ENCODE data around the gene GATD1. TPM values are rescaled to one million over a fixed set of nuclear protein-coding genes. Genes with fewer than 3 reads are reported as not detected.

GATD1 gene
- total RNA-seq, 1 donor from 2014 or later = 52.3 TPM

DNA sequence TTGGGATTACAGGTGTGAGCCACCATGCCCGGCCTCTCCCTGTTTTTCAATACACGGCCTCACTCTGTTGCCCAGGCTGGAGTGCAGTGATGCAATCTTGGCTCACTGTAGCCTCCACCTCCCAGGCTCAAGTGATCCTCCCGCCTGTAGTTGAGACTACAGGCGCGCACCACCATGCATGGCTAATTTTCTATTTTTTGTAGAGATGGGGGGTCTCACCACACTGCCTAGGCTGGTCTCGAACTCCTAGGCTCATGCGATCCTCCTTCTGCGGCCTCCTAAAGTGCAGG is 11.5 kb downstream of the GATD1 start:
- no peak overlapping the region for H3K4me3 Mint-ChIP-seq (ENCODE audit: unreplicated experiment)
- H3K27ac Mint-ChIP-seq (ENCODE audit: unreplicated experiment) = no peak overlapping the region

DNA sequence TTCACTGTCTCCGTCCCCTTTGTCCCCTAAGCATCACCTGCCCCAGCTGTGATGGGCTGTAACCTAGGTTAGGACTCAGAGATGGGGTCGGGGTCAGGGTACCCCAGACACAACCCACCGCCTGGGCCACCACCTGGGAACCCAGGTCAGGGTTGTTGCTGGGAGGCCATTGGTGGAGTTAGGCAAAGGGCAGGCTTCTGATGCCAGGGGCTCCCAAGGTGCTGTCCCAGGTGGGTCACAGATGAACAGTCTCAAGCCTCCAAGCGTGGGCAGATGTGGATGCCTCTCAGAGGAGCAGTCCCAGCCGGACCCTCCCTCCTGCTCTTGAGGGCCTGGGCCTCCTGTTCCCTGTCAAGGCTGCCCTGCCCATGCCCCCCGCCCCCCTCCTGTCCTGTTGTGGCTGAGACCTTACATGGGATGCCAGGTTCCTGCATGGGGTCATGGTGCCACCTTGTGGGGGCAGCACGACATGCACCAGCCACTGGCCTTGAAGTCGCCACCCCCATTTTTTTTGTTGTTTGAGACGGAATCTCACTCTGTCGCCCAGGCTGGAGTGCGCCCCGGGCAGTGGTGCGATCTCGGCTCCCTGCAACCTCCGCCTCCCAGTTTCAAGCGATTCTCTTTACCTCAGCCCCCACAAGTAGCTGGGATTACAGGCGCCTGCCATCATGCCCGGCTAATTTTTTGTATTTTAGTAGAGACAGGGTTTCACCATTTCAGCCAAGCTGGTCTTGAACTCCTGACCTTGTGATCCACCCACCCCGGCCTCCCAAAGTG is 12.1 kb downstream of the GATD1 start:
- DNase-seq (ENCODE audit: low spot score) = no peak
- peaks cover 12% of the 10 kb centered on the region for H3K36me3 Mint-ChIP-seq (ENCODE audit: low read depth)
- H3K9me3 Mint-ChIP-seq (ENCODE audit: low read depth) = no peaks in the 10 kb centered on the region
- peaks cover 7% of the 10 kb centered on the region for H3K4me1 Mint-ChIP-seq (ENCODE audit: low read depth)
- H3K27me3 Mint-ChIP-seq (ENCODE audit: low read depth) = no peaks in the 10 kb centered on the region
- H3K27ac Mint-ChIP-seq (ENCODE audit: unreplicated experiment) = no peak overlapping the region
- TF ChIP-seq CTCF (IDR thresholded peaks at IDR 0.05) = peak; percentile 75
- no peak overlapping the region for H3K4me3 Mint-ChIP-seq (ENCODE audit: unreplicated experiment)

More for the DNA sequence above, 11.5 kb downstream of the GATD1 start:
- Mint-ChIP-seq H3K36me3 (ENCODE audit: low read depth) (peaks cover 11% of the 10 kb centered on the region), H3K4me1 (ENCODE audit: low read depth) (peaks cover 7% of the 10 kb centered on the region), H3K27me3 (ENCODE audit: low read depth) (no peaks in the 10 kb centered on the region), H3K9me3 (ENCODE audit: low read depth) (no peaks in the 10 kb centered on the region)
- TF ChIP-seq CTCF (IDR thresholded peaks at IDR 0.05) = no peak
- no peak for DNase-seq (ENCODE audit: low spot score)

- H3K36me3 Mint-ChIP-seq (ENCODE audit: low read depth) = peaks cover 15% of the 10 kb centered on the region
- no peaks in the 10 kb centered on the region for H3K27me3 Mint-ChIP-seq (ENCODE audit: low read depth)
- H3K4me3 Mint-ChIP-seq (ENCODE audit: unreplicated experiment) = no peak overlapping the region
- H3K9me3 Mint-ChIP-seq (ENCODE audit: low read depth) = no peaks in the 10 kb centered on the region
- peaks cover 7% of the 10 kb centered on the region for H3K4me1 Mint-ChIP-seq (ENCODE audit: low read depth)
- DNase-seq (ENCODE audit: low spot score) = no peak
- H3K27ac Mint-ChIP-seq (ENCODE audit: unreplicated experiment) = no peak overlapping the region
- no peak for TF ChIP-seq CTCF (IDR thresholded peaks at IDR 0.05)
Observed at GRCh38 chr11:764322-765024, 12.8 kb downstream of the GATD1 start.

DNA sequence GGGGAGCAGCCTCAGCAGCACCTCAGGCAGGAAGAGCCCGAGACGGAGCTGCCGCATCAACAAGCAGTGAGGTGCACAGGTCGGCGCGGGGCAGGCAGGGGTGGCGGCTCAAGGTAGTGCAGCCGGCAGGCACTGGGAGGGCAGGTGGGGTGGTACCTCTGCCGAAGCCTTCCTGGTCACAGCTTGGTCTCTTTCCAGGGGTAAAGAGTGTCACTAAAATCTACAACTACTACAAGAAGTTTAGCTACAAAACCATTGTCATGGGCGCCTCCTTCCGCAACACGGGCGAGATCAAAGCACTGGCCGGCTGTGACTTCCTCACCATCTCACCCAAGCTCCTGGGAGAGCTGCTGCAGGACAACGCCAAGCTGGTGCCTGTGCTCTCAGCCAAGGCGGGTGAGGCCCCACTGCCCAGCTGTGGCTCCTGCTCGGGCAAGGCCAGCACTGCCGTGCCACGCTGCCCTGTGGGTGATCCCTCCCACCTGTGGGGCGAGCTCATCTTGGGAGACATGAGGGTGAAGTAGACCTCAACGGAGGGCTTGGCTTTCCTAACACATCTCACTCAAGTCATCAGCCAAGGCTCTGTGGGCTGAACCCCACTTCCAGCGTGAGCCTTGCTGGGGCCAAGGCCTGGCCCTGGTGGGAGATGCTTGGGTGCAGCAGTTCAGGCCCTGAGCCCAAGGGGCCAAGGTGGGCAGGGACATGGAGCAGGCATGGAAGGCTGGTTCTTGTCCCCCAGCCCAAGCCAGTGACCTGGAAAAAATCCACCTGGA is 13.6 kb downstream of the GATD1 start:
- H3K27me3 Mint-ChIP-seq (ENCODE audit: low read depth) = no peaks in the 10 kb centered on the region
- H3K4me1 Mint-ChIP-seq (ENCODE audit: low read depth) = peaks cover 7% of the 10 kb centered on the region
- H3K9me3 Mint-ChIP-seq (ENCODE audit: low read depth) = no peaks in the 10 kb centered on the region
- H3K27ac Mint-ChIP-seq (ENCODE audit: unreplicated experiment) = peak overlapping the region; percentile 76
- no peak overlapping the region for H3K4me3 Mint-ChIP-seq (ENCODE audit: unreplicated experiment)
- TF ChIP-seq CTCF (IDR thresholded peaks at IDR 0.05) = no peak
- peaks cover 15% of the 10 kb centered on the region for H3K36me3 Mint-ChIP-seq (ENCODE audit: low read depth)
- DNase-seq (ENCODE audit: low spot score) = no peak

DNA sequence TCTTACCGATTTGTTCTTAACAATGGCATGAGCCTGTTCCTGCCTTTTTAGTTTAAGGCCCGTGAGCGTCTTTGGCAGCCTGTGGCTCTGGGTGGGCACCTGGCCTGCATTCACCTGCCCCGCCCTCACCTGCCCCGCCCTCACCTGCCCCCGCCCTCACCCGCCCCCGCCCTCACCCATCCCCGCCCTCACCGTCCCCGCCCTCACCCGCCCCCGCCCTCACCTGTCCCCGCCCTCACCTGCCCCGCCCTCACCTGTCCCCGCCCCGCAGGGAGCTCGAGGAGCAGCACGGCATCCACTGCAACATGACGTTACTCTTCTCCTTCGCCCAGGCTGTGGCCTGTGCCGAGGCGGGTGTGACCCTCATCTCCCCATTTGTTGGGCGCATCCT is 14.2 kb downstream of the GATD1 start:
- Mint-ChIP-seq H3K4me3 (ENCODE audit: unreplicated experiment) (no peak overlapping the region), H3K4me1 (ENCODE audit: low read depth) (peaks cover 7% of the 10 kb centered on the region), H3K9me3 (ENCODE audit: low read depth) (no peaks in the 10 kb centered on the region), H3K27ac (ENCODE audit: unreplicated experiment) (peak overlapping the region; percentile 78), H3K36me3 (ENCODE audit: low read depth) (peaks cover 15% of the 10 kb centered on the region), H3K27me3 (ENCODE audit: low read depth) (no peaks in the 10 kb centered on the region)
- TF ChIP-seq CTCF (IDR thresholded peaks at IDR 0.05) = no peak
- DNase-seq (ENCODE audit: low spot score) = no peak

Data from chondrocyte (in vitro differentiated cells).